Lung microvascular endothelial cell (primary cell): ENCODE measurements around the gene CYTH3. TPM values are rescaled to one million over a fixed set of nuclear protein-coding genes. Genes with fewer than 3 reads are reported as not detected.

ENCODE experiments used
- total RNA-seq: library from RNA; depleted of rRNA; stranded (reverse); fragments of >200 nt; gene quantifications from 2 replicates; pipeline ENCODE4 v1.2.1, GENCODE V29; 2014

CYTH3 gene
- total RNA-seq, 1 donor from 2014 or later = 11.1 TPM

Other genes starting within 250 kb of the CYTH3 start
- 0.22 TPM in 1 of 2 replicates, not detected in the other for gene ANKRD61, start 241.2 kb downstream of the CYTH3 start, total RNA-seq
- 51.4 and 58.1 TPM in 2 replicates for gene EIF2AK1, start 213.4 kb downstream of the CYTH3 start, total RNA-seq
- 2.2 and 3.2 TPM in 2 replicates for gene USP42, start 167.7 kb downstream of the CYTH3 start, total RNA-seq
- gene FAM220A, start 76.3 kb upstream of the CYTH3 start, total RNA-seq = 8.5 and 12.1 TPM in 2 replicates
- gene RAC1, start 101.9 kb upstream of the CYTH3 start, total RNA-seq = 41.6 and 44.4 TPM in 2 replicates
- 8.9 and 14.2 TPM in 2 replicates for gene DAGLB, start 175.3 kb upstream of the CYTH3 start, total RNA-seq
- gene KDELR2, start 211.5 kb upstream of the CYTH3 start, total RNA-seq = 94.6 and 111 TPM in 2 replicates